D721Med (cell line): Measurements from ENCODE around the gene HP1BP3.
"Not testable (repeated sequence)": the region's sequence is repeated elsewhere in the genome, so short reads cannot be mapped to it uniquely, and the experiment has no call there.

Experiments
- DNase-seq: peaks from one replicate; pipeline ENCODE4 v3.0.0; 2011; ENCODE audit warnings: low spot score; ENCODE audit not compliant: insufficient read length
- FAIRE-seq: peaks from 2 replicates; lab custom pipeline; 2011; peaks lifted over from hg19 to GRCh38; lab: Jason Lieb, UNC
- TF ChIP-seq, protein P1 (sequence below): IDR thresholded peaks from 2 replicates; pipeline ENCODE4 v1.5.1; 2012; ENCODE audit warnings: mild to moderate bottlenecking, control low read depth; ENCODE audit not compliant: insufficient read depth; ENCODE audit errors: missing control alignments

The HP1BP3 gene

GRCh38 chr1:20723159-20723536 is 64.0 kb downstream of the HP1BP3 start:
- TF ChIP-seq, protein P1, sequence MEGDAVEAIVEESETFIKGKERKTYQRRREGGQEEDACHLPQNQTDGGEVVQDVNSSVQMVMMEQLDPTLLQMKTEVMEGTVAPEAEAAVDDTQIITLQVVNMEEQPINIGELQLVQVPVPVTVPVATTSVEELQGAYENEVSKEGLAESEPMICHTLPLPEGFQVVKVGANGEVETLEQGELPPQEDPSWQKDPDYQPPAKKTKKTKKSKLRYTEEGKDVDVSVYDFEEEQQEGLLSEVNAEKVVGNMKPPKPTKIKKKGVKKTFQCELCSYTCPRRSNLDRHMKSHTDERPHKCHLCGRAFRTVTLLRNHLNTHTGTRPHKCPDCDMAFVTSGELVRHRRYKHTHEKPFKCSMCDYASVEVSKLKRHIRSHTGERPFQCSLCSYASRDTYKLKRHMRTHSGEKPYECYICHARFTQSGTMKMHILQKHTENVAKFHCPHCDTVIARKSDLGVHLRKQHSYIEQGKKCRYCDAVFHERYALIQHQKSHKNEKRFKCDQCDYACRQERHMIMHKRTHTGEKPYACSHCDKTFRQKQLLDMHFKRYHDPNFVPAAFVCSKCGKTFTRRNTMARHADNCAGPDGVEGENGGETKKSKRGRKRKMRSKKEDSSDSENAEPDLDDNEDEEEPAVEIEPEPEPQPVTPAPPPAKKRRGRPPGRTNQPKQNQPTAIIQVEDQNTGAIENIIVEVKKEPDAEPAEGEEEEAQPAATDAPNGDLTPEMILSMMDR, result no peak
- DNase-seq (no peak), FAIRE-seq (no peak)

GRCh38 chr1:20721117-20722061 is 65.7 kb downstream of the HP1BP3 start:
- no peak for FAIRE-seq
- no peak for DNase-seq
- TF ChIP-seq, protein P1, result no peak

DNA sequence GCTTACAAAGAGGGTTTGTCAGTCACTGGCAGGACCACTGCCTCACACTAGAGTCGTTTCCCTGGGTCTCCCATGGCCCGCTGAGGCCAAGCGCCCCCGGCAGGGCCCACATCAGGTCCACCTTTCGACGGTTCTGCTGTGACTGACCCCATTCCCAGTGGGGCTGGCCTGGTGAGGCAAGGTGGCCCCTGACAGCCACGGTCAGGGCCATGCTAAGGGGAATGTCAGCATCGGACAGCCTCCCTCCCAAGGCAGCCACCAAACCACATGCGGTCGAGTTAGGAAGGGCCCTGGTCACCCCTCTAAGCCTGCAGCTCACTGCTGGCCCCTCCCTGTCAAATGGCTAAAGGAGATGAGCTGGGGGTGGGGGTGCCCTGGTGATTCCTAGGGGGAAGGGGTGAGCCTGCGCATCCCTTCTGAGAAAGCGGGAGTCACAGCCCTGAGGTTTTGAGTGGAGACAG is 66.4 kb downstream of the HP1BP3 start:
- FAIRE-seq, result no peak
- no peak for DNase-seq
- TF ChIP-seq, protein P1, result no peak

- no peak for DNase-seq
- FAIRE-seq, result no peak
- TF ChIP-seq, protein P1, result no peak
Measured at GRCh38 chr1:20719871-20720620, 67.1 kb downstream of the HP1BP3 start.

- FAIRE-seq, result no peak
- TF ChIP-seq, protein P1, result no peak
- no peak for DNase-seq
Measured at GRCh38 chr1:20719261-20719660, 67.8 kb downstream of the HP1BP3 start.

DNA sequence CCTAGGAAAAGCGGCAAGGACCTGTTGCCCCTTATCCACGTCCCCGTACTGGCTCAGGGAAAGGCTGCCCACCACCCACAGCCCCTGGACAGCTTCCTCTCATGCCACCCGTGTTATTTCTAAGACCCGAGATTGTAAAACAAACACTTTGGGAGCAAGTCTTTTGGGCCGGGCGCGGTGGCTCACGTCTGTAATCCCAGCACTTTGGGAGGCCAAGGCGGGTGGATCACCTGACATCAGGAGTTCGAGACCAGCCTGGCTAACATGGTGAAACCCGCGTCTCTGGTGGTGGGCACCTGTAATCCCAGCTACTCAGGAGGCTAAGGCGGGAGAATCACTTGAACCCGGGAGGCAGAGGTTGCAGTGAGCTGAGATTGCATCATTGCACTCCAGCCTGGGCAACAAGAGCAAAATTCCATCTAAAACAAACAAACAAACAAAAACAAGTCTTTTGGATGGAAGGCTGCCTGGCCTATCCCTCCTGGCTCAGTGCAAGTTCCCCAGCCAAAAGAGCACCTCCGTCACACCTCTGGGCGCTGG is 68.7 kb downstream of the HP1BP3 start:
- not testable (repeated sequence) for FAIRE-seq, DNase-seq

- TF ChIP-seq, protein P1, result no peak
- DNase-seq, result peak; percentile 68
- no peak for FAIRE-seq
Measured at GRCh38 chr1:20717452-20718342, 69.4 kb downstream of the HP1BP3 start, which contains the start of gene KIF17. KIF17 (minus strand) TSS chr1:20718007; CDS start chr1:20717706, 301 bp downstream.
